ENCODE measurements around the gene KLHL10. TPM values are rescaled to one million over a fixed set of nuclear protein-coding genes. Genes with fewer than 3 reads are reported as not detected.

The KLHL10 gene
- polyA plus RNA-seq, 2 of the 4 experiments (the other 2 are of a cell fraction): 0.12 to 0.13 TPM

GRCh38 chr17:41800601-41801373 lies 36.8 kb upstream of the KLHL10 start:
- H3K27ac ChIP-seq: peak overlapping the region; percentile 80 to 86
- H3K4me3 ChIP-seq: no peak overlapping the region
- H3K4me2 ChIP-seq: peak overlapping the region; percentile 76
- 0 out of 2 replicates have a peak, but pooled peaks have one; percentile 24 for TF ChIP-seq BHLHE40 (IDR thresholded peaks at IDR 0.05; ENCODE audit: low read depth, low read length)
- 0 out of 2 replicates have a peak, but pooled peaks have one; percentile 20 for TF ChIP-seq CHD4 (IDR thresholded peaks at IDR 0.05; ENCODE audit: borderline replicate concordance)
- no peak for TF ChIP-seq RNF2 (IDR thresholded peaks at IDR 0.05; ENCODE audit: borderline replicate concordance, low read depth)
- TF ChIP-seq MAFK (IDR thresholded peaks at IDR 0.05; ENCODE audit: partially characterized antibody): peak; percentile 8
- TF ChIP-seq FOSL2 (IDR thresholded peaks at IDR 0.05): no peak
- peak; percentile 13; the same call in 1 of the 2 replicates for TF ChIP-seq FOSL2 (CRISPR knock-in tag; IDR thresholded peaks at IDR 0.05)
- peak; percentile 35 to 88 for DNase-seq (ENCODE audit: low read depth in 1 of 2, low spot score in 1 of 2)
- ChIA-PET CTCF (interaction anchor here (0.7 to 52.0 kb wide), 36 partner anchors 10 to 196 kb away, joined by 3 to 3262 read pairs (median 6); partner anchors contain the start of genes ACLY, FKBP10, GAST and HAP1), POLR2A (interaction anchor here (0.6 to 3.9 kb wide), 10 partner anchors 8 to 130 kb away, joined by 3 to 50 read pairs (median 7); partner anchors contain the start of genes EIF1, HAP1, JUP and ODAD4)
- peak; percentile 48 to 65 for ATAC-seq
- peaks cover 30% of the 10 kb centered on the region for H3K4me1 ChIP-seq
- WGBS (ENCODE audit: missing lambda C conversion rate): 45% methylated on average over 18 of the region's 18 CpGs
- FAIRE-seq: no peak
- no peaks in the 10 kb centered on the region for H3K9me3 ChIP-seq

GRCh38 chr17:41801374-41802271 lies 36.0 kb upstream of the KLHL10 start:
- 11% methylated on average over 14 of the region's 14 CpGs for WGBS (ENCODE audit: missing lambda C conversion rate)
- ATAC-seq (peak; percentile 80 to 86), DNase-seq (ENCODE audit: low read depth in 1 of 2, low spot score in 1 of 2) (peak; percentile 86 to 88), FAIRE-seq (peak; percentile 77)
- Histone ChIP-seq H3K4me1 (peaks cover 23% of the 10 kb centered on the region), H3K9me3 (no peaks in the 10 kb centered on the region), H3K4me3 (no peak overlapping the region), H3K27ac (peak overlapping the region; percentile 80 to 86), H3K4me2 (peak overlapping the region; percentile 76)
- CTCF ChIA-PET: interaction anchor here (0.6 to 52.0 kb wide), 47 partner anchors 9 to 511 kb away, joined by 3 to 3262 read pairs (median 5); partner anchors contain the start of genes ACLY, FKBP10, GAST and HAP1
- POLR2A ChIA-PET: interaction anchor here (0.5 to 3.9 kb wide), 10 partner anchors 8 to 129 kb away, joined by 3 to 50 read pairs (median 8); partner anchors contain the start of genes EIF1, HAP1, JUP and ODAD4
- TF ChIP-seq RFX5 (IDR thresholded peaks at IDR 0.05) (no peak), ZNF302 (CRISPR knock-in tag; IDR thresholded peaks at IDR 0.05) (no peak), REST (IDR thresholded peaks at IDR 0.05) (no peak), USF2 (IDR thresholded peaks at IDR 0.05) (no peak), KDM1A (IDR thresholded peaks at IDR 0.05; ENCODE audit: low read depth) (peak; percentile 75; the same call in 1 of the 2 replicates), CTCF (IDR thresholded peaks at IDR 0.05) (peak; percentile 98), RAD21 (conservative IDR thresholded peaks at IDR 0.05 in 1 of 2, IDR thresholded peaks at IDR 0.05 in 1 of 2) (peak; percentile 99), PBX3 (IDR thresholded peaks at IDR 0.05) (0 out of 2 replicates have a peak, but pooled peaks have one; percentile 32), BCL3 (IDR thresholded peaks at IDR 0.05) (no peak), ZC3H11A (IDR thresholded peaks at IDR 0.05) (no peak), EP300 (IDR thresholded peaks at IDR 0.05) (peak in 1 of 2 experiments; percentile 23; a peak in 1 of 5 replicates), PHF8 (IDR thresholded peaks at IDR 0.05; ENCODE audit: borderline replicate concordance, low read depth) (no peak), JUN (IDR thresholded peaks at IDR 0.05) (peak; percentile 54 to 57; a peak in 2 of 5 replicates), EHMT2 (IDR thresholded peaks at IDR 0.05; ENCODE audit: low read depth) (no peak), E2F6 (IDR thresholded peaks at IDR 0.05; ENCODE audit: borderline replicate concordance, low read depth) (no peak), MYC (IDR thresholded peaks at IDR 0.05; ENCODE audit: borderline replicate concordance, low read length) (peak; percentile 61; the same call in 1 of the 2 replicates)

All from A549 (cell line).